ENCODE results near the gene HINFP.

Gene HINFP

DNA sequence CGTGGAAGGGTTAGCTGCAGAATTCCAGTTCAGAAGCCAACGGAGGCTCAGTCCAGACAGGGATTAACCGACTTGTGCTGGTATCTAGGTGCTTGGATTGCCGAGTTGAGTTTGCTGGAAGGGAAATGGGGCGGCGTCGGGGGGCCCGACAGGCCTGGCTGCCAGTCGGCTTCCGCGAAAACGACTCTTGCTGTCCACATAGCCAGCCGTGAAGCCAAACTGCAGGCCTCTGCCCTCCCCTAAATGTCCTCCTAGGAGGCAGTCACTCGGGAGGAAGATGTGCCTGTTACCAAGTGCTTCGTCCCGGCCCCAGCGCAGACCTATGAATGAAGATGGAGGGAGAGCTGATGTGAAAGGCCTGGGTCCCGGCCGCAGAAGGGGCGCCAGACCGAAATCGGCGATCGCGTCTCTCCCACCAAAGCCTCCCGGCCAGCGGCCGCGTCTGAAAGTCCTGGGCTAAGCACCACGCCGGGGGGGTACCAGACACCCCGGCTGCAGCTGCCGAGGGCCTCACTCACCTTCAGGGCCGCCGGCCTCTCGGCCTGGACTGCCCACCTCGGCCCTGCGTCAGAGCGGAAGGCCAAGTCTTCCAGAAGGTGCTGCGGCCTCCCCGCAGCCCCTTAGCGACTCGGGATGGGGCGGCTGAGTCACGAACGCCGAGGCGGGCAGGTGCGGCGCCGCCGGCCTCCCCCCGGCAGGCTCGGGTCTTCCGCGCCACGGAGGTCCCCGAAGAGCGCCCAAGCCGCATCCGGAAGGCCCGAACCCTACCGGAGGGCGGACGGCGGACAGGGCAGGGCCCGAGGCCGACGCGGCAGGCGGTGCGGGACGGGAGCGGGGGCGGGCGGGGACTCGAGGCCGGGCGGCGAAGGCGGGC is 27.2 kb upstream of the HINFP start:
- TF ChIP-seq, protein P1, sequence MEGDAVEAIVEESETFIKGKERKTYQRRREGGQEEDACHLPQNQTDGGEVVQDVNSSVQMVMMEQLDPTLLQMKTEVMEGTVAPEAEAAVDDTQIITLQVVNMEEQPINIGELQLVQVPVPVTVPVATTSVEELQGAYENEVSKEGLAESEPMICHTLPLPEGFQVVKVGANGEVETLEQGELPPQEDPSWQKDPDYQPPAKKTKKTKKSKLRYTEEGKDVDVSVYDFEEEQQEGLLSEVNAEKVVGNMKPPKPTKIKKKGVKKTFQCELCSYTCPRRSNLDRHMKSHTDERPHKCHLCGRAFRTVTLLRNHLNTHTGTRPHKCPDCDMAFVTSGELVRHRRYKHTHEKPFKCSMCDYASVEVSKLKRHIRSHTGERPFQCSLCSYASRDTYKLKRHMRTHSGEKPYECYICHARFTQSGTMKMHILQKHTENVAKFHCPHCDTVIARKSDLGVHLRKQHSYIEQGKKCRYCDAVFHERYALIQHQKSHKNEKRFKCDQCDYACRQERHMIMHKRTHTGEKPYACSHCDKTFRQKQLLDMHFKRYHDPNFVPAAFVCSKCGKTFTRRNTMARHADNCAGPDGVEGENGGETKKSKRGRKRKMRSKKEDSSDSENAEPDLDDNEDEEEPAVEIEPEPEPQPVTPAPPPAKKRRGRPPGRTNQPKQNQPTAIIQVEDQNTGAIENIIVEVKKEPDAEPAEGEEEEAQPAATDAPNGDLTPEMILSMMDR (conservative IDR thresholded peaks at IDR 0.05) = no peak
- peak overlapping the region; percentile 95 for H3K27ac ChIP-seq

DNA sequence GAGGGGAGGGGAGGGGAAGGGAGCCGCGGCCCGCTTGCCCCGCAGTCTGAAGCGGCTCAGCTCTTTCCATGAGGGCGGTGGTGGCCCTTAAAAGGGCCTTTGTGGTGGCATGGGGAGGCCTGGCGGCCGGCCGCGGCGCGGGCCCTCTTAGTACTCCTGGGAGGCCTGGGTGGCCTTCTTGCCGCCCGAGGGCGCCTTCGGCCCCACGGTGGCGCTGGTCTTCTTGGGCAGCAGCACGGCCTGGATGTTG is 26.6 kb upstream of the HINFP start:
- TF ChIP-seq, protein P1 (conservative IDR thresholded peaks at IDR 0.05) = peak; percentile 92
- H3K27ac ChIP-seq = peak overlapping the region; percentile 95

DNA sequence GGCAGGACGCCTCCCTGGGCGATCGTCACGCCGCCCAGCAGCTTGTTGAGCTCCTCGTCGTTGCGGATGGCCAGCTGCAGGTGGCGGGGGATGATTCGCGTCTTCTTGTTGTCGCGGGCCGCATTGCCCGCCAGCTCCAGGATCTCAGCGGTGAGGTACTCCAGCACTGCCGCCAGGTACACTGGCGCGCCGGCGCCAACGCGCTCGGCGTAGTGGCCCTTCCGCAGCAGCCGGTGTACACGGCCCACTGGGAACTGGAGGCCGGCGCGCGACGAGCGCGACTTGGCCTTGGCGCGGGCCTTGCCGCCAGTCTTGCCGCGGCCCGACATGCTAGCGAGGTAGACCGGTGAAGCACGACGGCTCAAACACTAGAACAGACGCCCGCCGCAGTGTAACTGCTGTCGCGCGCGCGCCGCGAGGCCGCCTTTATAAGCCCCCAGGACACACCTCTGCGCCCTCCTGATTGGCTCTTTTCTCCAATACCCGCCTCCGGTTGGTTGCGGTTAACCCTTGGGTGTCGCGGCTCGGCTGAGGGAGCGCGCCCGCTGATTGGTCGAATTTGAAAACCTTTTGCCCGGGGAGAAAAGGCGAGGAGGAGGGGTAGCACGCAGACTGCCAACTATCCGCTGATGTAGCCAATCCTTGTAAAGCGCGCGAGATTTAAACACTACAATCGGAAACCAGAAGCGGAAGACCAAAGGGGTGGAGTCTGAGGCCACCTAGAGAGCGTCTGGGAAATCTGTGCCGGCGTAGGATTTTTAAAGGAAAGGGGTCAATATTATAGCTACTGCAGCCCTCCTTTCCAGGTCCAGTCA is 26.1 kb upstream of the HINFP start:
- TF ChIP-seq, protein P1 (conservative IDR thresholded peaks at IDR 0.05) = peak; percentile 52
- peak overlapping the region; percentile 95 for H3K27ac ChIP-seq

DNA sequence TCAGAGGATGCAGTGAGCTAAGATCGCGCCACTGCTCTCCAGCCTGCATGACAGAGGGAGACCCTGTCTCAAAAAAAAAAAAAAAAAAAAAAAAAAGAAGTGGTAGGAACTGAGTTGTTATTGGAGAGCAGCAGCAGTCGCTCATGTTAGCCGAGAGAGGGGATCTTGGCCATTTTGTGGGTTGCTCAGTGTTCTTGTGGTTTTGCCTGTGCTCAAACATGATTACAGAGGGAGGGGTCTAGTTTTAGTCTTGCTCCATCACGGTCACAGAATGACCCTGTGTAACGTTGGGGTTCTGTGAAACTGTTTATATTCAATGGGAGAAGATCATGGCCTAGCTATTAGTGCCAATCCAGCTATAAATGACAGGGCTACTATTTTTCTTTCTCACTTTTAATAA is 21.7 kb upstream of the HINFP start:
- TF ChIP-seq, protein P1 (conservative IDR thresholded peaks at IDR 0.05) = no peak
- H3K27ac ChIP-seq = peak overlapping the region; percentile 99

DNA sequence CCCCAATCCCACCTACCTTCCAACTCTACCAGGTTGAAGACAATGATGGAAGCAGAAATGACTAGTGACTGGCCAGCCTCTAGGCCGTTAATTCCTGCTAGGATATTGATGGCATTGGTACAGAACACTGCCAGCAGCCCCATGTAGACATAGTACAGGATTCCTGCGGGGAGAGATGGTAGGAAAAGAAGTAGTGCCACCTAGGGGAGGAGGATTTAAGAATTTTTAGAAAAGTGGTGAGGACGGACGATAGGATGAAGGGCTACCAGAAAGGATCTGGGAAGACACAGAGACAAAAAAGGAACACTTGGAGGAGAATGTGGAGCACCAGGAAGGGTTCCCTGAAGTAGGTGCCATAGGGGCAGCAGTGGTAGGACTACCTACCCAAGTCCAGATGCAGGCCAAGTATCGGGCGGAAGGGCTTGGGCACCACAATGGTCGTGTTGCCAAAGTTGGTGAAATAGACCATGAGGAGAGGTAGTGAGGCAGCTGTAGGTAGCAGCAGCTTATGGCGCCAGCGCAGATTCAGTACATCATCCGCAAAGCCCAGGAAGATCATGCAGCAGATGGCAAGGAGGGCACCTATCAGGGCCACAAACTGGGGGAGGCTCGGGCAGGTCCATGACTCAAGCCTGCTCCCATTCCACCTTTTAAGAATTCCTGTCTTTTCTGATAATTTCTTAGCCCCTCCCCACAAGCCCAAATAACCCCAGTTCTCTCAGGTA is 21.0 kb upstream of the HINFP start:
- peak overlapping the region; percentile 99 for H3K27ac ChIP-seq
- TF ChIP-seq, protein P1 (conservative IDR thresholded peaks at IDR 0.05) = peak; percentile 83

DNA sequence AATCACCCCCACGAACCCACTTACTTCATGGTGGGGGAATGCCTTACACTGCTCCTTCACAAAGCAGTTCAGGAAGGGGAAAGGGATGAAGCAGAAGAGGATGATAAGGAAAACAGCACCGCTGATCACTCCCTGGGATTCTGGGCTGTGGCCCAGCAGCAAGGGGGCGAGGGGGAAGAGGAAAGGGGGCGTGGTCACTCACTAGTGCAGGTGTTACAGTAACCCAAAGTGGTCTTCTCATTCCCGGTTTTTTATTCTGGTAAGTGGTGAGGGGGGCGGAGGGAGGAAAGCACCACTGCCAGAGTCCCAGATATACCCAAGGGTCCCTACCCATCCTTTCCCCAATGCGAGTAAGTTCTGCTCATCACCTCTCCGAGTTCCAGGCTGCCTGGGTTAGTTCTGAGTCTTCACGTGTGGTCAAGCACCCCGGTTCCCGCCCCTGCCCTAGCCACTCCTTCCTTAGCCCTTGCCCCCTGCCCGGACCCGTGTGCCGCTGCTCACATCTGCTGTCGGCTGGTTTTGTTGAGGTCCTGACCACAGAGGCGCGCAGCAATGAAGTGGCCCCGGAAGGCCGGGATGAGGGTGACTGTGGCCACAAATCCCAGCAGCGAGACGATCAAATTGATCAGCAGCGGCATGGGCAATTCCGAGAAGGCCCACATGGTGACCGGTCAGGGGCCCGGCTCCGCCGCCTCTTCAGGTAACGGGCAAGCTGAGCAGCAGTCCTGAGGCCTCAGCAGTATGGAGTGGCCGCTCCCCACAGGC is 20.2 kb upstream of the HINFP start:
- peak overlapping the region; percentile 99 for H3K27ac ChIP-seq
- TF ChIP-seq, protein P1 (conservative IDR thresholded peaks at IDR 0.05) = no peak; the same call in 1 of the 2 replicates

All from VCaP (cell line).